Neural progenitor cell (in vitro differentiated cells): ENCODE data around the gene OR10A4. TPM values are rescaled to one million over a fixed set of nuclear protein-coding genes. Genes with fewer than 3 reads are reported as not detected.
A peak's percentile ranks its signal among the peaks of the same experiment; 100 is the strongest.

Source experiments
- DNase-seq: peaks from one replicate; pipeline ENCODE4 v3.0.0-alpha.2; 2016; ENCODE audit warnings: low spot score
- H2AFZ ChIP-seq: fragments of 200-600 bp; sonication (generic); replicated peaks from 2 replicates; pipeline ENCODE4 v1.6.1; 2016; ENCODE audit warnings: antibody characterized with exemption
- H3F3A ChIP-seq: fragments of 200-600 bp; sonication (generic); 2 replicates; pipeline ENCODE4 v1.6.1; 2016; ENCODE audit warnings: antibody characterized with exemption, low read depth
- H3K27ac ChIP-seq: fragments of 200-600 bp; sonication (generic); 2 replicates; pipeline ENCODE4 v1.5.1; 2016; ENCODE audit warnings: mild to moderate bottlenecking
- H3K27me3 ChIP-seq: fragments of 200-600 bp; sonication (generic); 2 replicates; pipeline ENCODE4 v1.6.1; 2016; ENCODE audit warnings: mild to moderate bottlenecking, moderate library complexity
- H3K36me3 ChIP-seq: fragments of 200-600 bp; sonication (generic); 2 replicates; pipeline ENCODE4 v1.5.1; 2016
- H3K4me1 ChIP-seq: fragments of 200-600 bp; sonication (generic); 2 replicates; pipeline ENCODE4 v1.6.1; 2016; ENCODE audit warnings: mixed run types
- H3K4me2 ChIP-seq: fragments of 200-600 bp; sonication (generic); 2 replicates; pipeline ENCODE4 v1.6.1; 2016
- H3K4me3 ChIP-seq: fragments of 200-600 bp; sonication (generic); 2 replicates; pipeline ENCODE4 v1.5.1; 2016
- H3K79me2 ChIP-seq: fragments of 200-600 bp; sonication (generic); 2 replicates; pipeline ENCODE4 v1.6.1; 2016; ENCODE audit warnings: low read depth
- H3K9ac ChIP-seq: fragments of 200-600 bp; sonication (generic); 2 replicates; pipeline ENCODE4 v1.6.1; 2016
- H3K9me3 ChIP-seq: fragments of 200-600 bp; sonication (generic); 2 replicates; pipeline ENCODE4 v1.5.1; 2016; ENCODE audit warnings: low read depth
- H4K20me1 ChIP-seq: fragments of 200-600 bp; sonication (generic); 2 replicates; pipeline ENCODE4 v1.6.1; 2016; ENCODE audit warnings: low read depth
- H3K27ac Mint-ChIP-seq: 3 replicates; pipeline ENCODE4 v1.8.0; 2021; ENCODE audit warnings: mixed read lengths
- H3K27me3 Mint-ChIP-seq: 2 replicates; pipeline ENCODE4 v1.8.0; 2022; ENCODE audit warnings: low read depth, mild to moderate bottlenecking, inconsistent platforms, moderate library complexity, mixed read lengths; ENCODE audit not compliant: insufficient read depth
- H3K36me3 Mint-ChIP-seq: 3 replicates; pipeline ENCODE4 v1.8.0; 2021; ENCODE audit warnings: mixed read lengths
- H3K4me1 Mint-ChIP-seq: 3 replicates; pipeline ENCODE4 v1.8.0; 2021; ENCODE audit warnings: mixed read lengths
- H3K4me3 Mint-ChIP-seq: 3 replicates; pipeline ENCODE4 v1.8.0; 2021; ENCODE audit warnings: mild to moderate bottlenecking, moderate library complexity, mixed read lengths
- H3K9me3 Mint-ChIP-seq: 3 replicates; pipeline ENCODE4 v1.8.0; 2020; ENCODE audit warnings: mixed read lengths
- EZH2 ChIP-seq: fragments of 200-600 bp; sonication (generic); IDR thresholded peaks from 2 replicates; pipeline ENCODE4 v1.6.1; 2017; ENCODE audit warnings: antibody characterized with exemption, mild to moderate bottlenecking, moderate library complexity
- EZH2phosphoT487 ChIP-seq: fragments of 200-600 bp; sonication (generic); IDR thresholded peaks from 2 replicates; pipeline ENCODE4 v1.6.1; 2017; ENCODE audit warnings: antibody characterized with exemption
- total RNA-seq: library from RNA; depleted of rRNA; stranded (reverse); fragments of >200 nt; gene quantifications from 2 replicates; pipeline ENCODE4 v1.2.3, GENCODE V29; 2015; ENCODE audit warnings: low replicate concordance
- TF ChIP-seq, protein P1 (sequence below): fragments of 200-600 bp; sonication (generic); IDR thresholded peaks from 2 replicates; pipeline ENCODE4 v1.5.1; 2017; ENCODE audit warnings: antibody characterized with exemption, mild to moderate bottlenecking

OR10A4 gene
- total RNA-seq, 1 donor from 2014 or later = not detected

GRCh38 chr11:6856871-6857270, 19.6 kb upstream of the OR10A4 start:
- no peak for DNase-seq
- TF ChIP-seq, protein P1, sequence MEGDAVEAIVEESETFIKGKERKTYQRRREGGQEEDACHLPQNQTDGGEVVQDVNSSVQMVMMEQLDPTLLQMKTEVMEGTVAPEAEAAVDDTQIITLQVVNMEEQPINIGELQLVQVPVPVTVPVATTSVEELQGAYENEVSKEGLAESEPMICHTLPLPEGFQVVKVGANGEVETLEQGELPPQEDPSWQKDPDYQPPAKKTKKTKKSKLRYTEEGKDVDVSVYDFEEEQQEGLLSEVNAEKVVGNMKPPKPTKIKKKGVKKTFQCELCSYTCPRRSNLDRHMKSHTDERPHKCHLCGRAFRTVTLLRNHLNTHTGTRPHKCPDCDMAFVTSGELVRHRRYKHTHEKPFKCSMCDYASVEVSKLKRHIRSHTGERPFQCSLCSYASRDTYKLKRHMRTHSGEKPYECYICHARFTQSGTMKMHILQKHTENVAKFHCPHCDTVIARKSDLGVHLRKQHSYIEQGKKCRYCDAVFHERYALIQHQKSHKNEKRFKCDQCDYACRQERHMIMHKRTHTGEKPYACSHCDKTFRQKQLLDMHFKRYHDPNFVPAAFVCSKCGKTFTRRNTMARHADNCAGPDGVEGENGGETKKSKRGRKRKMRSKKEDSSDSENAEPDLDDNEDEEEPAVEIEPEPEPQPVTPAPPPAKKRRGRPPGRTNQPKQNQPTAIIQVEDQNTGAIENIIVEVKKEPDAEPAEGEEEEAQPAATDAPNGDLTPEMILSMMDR = no peak
- TF ChIP-seq EZH2phosphoT487 = no peak
- TF ChIP-seq EZH2 = no peak
- no peak overlapping the region for H3K27ac Mint-ChIP-seq
- peaks cover 10% of the 10 kb centered on the region for H3K9me3 Mint-ChIP-seq
- Histone ChIP-seq H3K27me3 (no peaks in the 10 kb centered on the region), H3K9me3 (no peaks in the 10 kb centered on the region), H3K4me2 (no peak overlapping the region), H3K9ac (no peak overlapping the region), H3K27ac (no peak overlapping the region), H3K4me1 (no peaks in the 10 kb centered on the region), H2AFZ (no peak overlapping the region), H3K4me3 (no peak overlapping the region), H3K36me3 (no peaks in the 10 kb centered on the region), H4K20me1 (no peaks in the 10 kb centered on the region), H3F3A (peaks cover 3% of the 10 kb centered on the region), H3K79me2 (no peaks in the 10 kb centered on the region)
- peaks cover 2% of the 10 kb centered on the region for H3K36me3 Mint-ChIP-seq
- no peaks in the 10 kb centered on the region for H3K4me1 Mint-ChIP-seq
- H3K4me3 Mint-ChIP-seq = no peak overlapping the region
- peaks cover 4% of the 10 kb centered on the region for H3K27me3 Mint-ChIP-seq

DNA sequence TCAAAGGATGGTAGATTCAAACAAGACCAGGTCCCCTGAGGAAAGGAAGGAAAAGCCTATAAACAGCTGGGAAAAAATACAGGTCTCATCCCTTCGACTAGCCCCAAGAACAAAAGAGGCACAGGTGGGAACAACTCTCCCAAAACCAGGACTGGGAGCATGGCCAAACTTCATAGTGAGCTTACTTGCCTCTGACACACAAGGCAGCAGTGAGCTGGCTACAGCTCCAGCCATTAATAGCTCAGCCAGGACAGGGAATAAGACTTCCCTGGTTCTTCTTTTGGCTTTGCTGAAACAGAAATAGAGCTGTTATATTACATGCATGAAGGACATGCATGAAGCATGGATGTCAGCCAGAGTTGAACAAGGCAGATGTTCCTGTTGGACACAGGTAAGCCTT, 13.5 kb upstream of the OR10A4 start, which contains the start of gene OR10A2:
Gene OR10A2 (plus strand): TSS at position 97 of the 400 bp plus-strand sequence. CDS start 6,698 bp downstream, outside the sequence.
- no peak within 1 kb of the TSS for H3K4me3 ChIP-seq
- no peaks in the 10 kb centered on the region for H3K79me2 ChIP-seq
- H3K27ac ChIP-seq = no peak within 1 kb of the TSS
- DNase-seq = peak; percentile 6
- H4K20me1 ChIP-seq = no peaks in the 10 kb centered on the region
- H3K4me2 ChIP-seq = no peak within 1 kb of the TSS
- H3K27me3 Mint-ChIP-seq = peaks cover 3% of the 10 kb centered on the region
- no peaks in the 10 kb centered on the region for H3K36me3 Mint-ChIP-seq
- no peak within 1 kb of the TSS for H3K27ac Mint-ChIP-seq
- H3K36me3 ChIP-seq = no peaks in the 10 kb centered on the region
- H3K4me1 ChIP-seq = no peaks in the 10 kb centered on the region
- H3K4me3 Mint-ChIP-seq = no peak within 1 kb of the TSS
- peaks cover 3% of the 10 kb centered on the region for H3F3A ChIP-seq
- H3K4me1 Mint-ChIP-seq = no peaks in the 10 kb centered on the region
- peaks cover 2% of the 10 kb centered on the region for H3K9me3 Mint-ChIP-seq
- H2AFZ ChIP-seq = no peak within 1 kb of the TSS
- H3K27me3 ChIP-seq = no peaks in the 10 kb centered on the region
- no peaks in the 10 kb centered on the region for H3K9me3 ChIP-seq
- no peak within 1 kb of the TSS for H3K9ac ChIP-seq
- TF ChIP-seq EZH2 = no peak
- TF ChIP-seq EZH2phosphoT487 = no peak
- TF ChIP-seq, protein P1 = no peak

GRCh38 chr11:6864438-6864837, 12.0 kb upstream of the OR10A4 start:
- no peaks in the 10 kb centered on the region for H3K9me3 ChIP-seq
- no peaks in the 10 kb centered on the region for H4K20me1 ChIP-seq
- TF ChIP-seq EZH2 (no peak), EZH2phosphoT487 (no peak)
- TF ChIP-seq, protein P1 = no peak
- H3F3A ChIP-seq = peaks cover 3% of the 10 kb centered on the region
- no peaks in the 10 kb centered on the region for H3K36me3 ChIP-seq
- H3K27ac Mint-ChIP-seq = no peak overlapping the region
- no peak overlapping the region for H2AFZ ChIP-seq
- no peak overlapping the region for H3K9ac ChIP-seq
- no peaks in the 10 kb centered on the region for H3K4me1 Mint-ChIP-seq
- H3K4me3 ChIP-seq = no peak overlapping the region
- H3K9me3 Mint-ChIP-seq = peaks cover 2% of the 10 kb centered on the region
- H3K79me2 ChIP-seq = no peaks in the 10 kb centered on the region
- H3K4me1 ChIP-seq = no peaks in the 10 kb centered on the region
- peaks cover 3% of the 10 kb centered on the region for H3K27me3 Mint-ChIP-seq
- no peaks in the 10 kb centered on the region for H3K27me3 ChIP-seq
- H3K36me3 Mint-ChIP-seq = no peaks in the 10 kb centered on the region
- H3K27ac ChIP-seq = no peak overlapping the region
- DNase-seq = no peak
- no peak overlapping the region for H3K4me2 ChIP-seq
- H3K4me3 Mint-ChIP-seq = no peak overlapping the region
